GM18519 (cell line): Measurements from ENCODE around the gene TENT5A.

Experiments used
- ATAC-seq: cut with Tn5 transposase; IDR thresholded peaks from one replicate; pipeline ENCODE4 v1.9.1; 2021; ENCODE audit warnings: mild to moderate bottlenecking, moderate library complexity; ENCODE audit not compliant: unreplicated experiment, low FRiP score

Gene TENT5A

DNA sequence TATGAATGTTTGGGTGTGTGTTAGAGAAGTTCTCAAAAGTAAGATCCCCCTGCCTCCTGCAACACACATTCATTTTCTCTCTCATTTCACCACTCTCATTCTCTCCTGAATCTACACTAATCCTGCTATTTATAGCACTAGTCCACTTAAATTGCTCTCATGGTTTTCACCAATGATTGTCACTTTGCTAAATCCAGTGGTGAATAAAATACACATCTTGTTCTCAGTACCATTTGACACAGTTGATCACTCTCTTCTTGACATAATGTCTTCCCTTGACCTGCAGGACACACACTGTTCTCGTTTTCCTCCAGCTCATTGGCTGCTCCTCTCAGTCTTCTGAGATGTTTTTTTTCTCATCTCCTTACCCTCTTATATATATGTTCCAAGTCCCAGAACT lies 32.1 kb downstream of the TENT5A start:
- ATAC-seq, result no peak

GRCh38 chr6:81718126-81718525 lies 34.4 kb downstream of the TENT5A start:
- no peak for ATAC-seq

- ATAC-seq, result no peak
These were observed 37.8 kb downstream of the TENT5A start for GRCh38 chr6:81714684-81715083.

GRCh38 chr6:81713205-81713604 lies 39.3 kb downstream of the TENT5A start:
- ATAC-seq, result no peak

DNA sequence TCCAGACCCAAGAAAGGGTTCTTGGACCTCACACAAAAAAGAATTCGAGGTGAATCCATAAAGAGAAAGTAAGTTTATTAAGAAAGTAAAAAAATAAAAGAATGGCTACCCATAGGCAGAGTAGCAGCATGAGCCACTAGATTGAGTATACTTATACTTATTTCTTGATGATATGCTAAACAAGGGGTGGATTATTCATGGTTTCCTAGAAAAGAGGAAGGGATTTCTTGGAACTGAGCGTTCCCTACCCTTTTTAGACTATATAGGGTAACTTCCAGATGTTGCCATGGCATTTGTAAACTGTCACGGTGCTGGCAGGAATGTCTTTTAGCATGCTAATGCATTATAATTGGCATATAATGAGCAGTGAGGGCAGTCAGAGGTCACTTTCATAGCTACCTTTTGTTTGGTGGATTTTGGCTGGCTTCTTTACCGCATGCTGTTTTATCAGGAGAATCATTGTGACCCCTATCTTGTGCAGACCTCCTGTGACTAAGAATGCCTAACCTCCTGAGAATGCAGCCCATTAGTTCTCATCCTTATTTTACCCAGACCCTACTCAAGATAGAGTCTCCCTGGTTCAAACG lies 44.3 kb downstream of the TENT5A start:
- no peak for ATAC-seq

DNA sequence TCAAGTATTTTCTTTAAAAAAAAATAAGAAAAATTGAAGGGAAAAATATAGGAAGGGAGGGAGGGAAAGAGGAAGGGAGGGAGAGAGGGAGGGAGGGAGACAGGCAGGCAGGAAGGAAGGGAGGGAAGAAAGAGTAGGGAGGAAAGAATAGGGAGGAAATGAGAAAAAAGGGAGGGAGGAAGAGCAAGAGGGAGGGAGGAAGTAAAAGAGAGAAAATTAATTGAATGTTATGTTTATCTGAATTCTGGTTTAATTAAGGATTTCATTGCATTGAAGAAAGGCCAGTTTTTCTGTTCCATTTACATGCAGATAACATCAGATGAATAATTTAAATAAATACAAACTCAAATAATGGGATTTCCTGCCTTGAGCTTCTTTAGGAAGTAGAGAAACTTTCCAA lies 47.8 kb downstream of the TENT5A start:
- ATAC-seq, result no peak

- ATAC-seq, result no peak
These were observed 52.1 kb downstream of the TENT5A start for GRCh38 chr6:81700414-81700813.

DNA sequence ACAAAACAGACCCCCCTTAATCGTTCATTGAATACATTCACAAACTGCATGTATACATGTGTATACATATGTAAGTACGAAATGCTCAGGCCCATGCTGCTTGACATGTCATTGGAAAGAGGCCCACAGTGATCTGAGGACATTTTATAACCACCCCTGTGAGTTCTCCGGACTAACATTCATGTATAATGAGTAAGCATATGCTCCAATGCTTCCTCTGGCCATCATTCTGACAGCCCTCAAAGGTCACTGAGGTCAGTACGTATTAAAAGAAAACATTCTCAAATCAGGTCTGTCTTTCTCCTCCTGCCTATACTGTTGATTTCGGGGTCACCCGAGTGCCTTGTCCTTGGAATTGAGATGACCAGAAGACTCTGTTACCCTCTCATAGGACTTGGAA lies 54.9 kb downstream of the TENT5A start:
- no peak for ATAC-seq

- no peak for ATAC-seq
These were observed 56.0 kb downstream of the TENT5A start for GRCh38 chr6:81696524-81696923.
